Psoas muscle (tissue), 8 donors: ENCODE results near the gene ACVR2A. TPM values are rescaled to one million over a fixed set of nuclear protein-coding genes. Genes with fewer than 3 reads are reported as not detected.
A peak's percentile ranks its signal among the peaks of the same experiment; 100 is the strongest.

Source experiments
- ATAC-seq, 4 donors: fragments of 200-7000 bp; cut with Tn5 transposase; one replicate each; pipeline ENCODE4 v1.9.1; 2020; ENCODE audit warnings: moderate library complexity in 3 of 4, mild to moderate bottlenecking in 2 of 4
- DNase-seq, 2 donors: peaks; one replicate each; pipeline ENCODE4 v3.0.0-alpha.2; 2020
- H3K27ac ChIP-seq: fragments of 200-600 bp; one replicate; pipeline ENCODE4 v1.8.0; 2022
- H3K27me3 ChIP-seq, 3 donors: fragments of 200-600 bp in 1 of 3; one replicate each; pipeline versions ENCODE4 v1.6.1 to v1.8.0; 2013 to 2022; ENCODE audit warnings: low read length in 2 of 3, mild to moderate bottlenecking in 2 of 3, moderate library complexity in 1 of 3; ENCODE audit not compliant: insufficient read depth in 3 of 3
- H3K36me3 ChIP-seq, 2 donors: fragments of 200-600 bp in 1 of 2; one replicate each; pipeline versions ENCODE4 v1.6.1 to v1.8.0; 2013 to 2022; ENCODE audit warnings: low read depth in 1 of 2, mild to moderate bottlenecking in 1 of 2, moderate library complexity in 1 of 2; ENCODE audit not compliant: insufficient read depth in 1 of 2
- H3K4me1 ChIP-seq: fragments of 200-600 bp; one replicate; pipeline ENCODE4 v1.8.0; 2022
- H3K4me3 ChIP-seq: fragments of 200-600 bp; one replicate; pipeline ENCODE4 v1.8.0; 2022; ENCODE audit warnings: mild to moderate bottlenecking
- H3K9me3 ChIP-seq: fragments of 200-600 bp; one replicate; pipeline ENCODE4 v1.8.0; 2022
- CTCF ChIP-seq: fragments of 200-600 bp; IDR thresholded peaks from one replicate; pipeline ENCODE4 v1.8.0; 2022; ENCODE audit warnings: antibody characterized with exemption
- WGBS, 3 donors: extraction: QIAGEN DNeasy Blood & Tissue Kit; methylation state at CpG; one replicate each; pipeline versions ENCODE4 v1.1.6 to v1.1.7; 2013; 5-methylcytosine and 5-hydroxymethylcytosine counted together
- intact Hi-C, 2 donors: fragments of 100-400 bp; cut with DNase I; formaldehyde crosslinking; loops; one replicate each; pipeline versions ENCODE4 v1.11.0 to v1.14.2; 2022
- polyA plus RNA-seq, 3 donors: library from polyadenylated mRNA; stranded (reverse); fragments of 200-250 nt; gene quantifications; one replicate each; pipeline ENCODE4 v1.2.3, GENCODE V29; 2013
- total RNA-seq, 4 donors: library from RNA; stranded (reverse); fragmentation: NEBNext Ultra II Directional in 2 of 4; extraction: Animal tissue kit (Norgen Biotek cat#: 25700) in 2 of 4; gene quantifications; one replicate each; pipeline versions ENCODE4 v1.2.1 to v1.2.4, GENCODE V29; 2021 to 2023
- donor health status: healthy with polysubstance abuse.
- donor health status: DM: no; HTN: no; CAD: no; lungs with moderate emphysema.
- donor health status: Bipolar disorder and iron deficiency.
- donor health status: healthy.
- donor health status: DM: yes; HTN: yes; CAD: no.
- donor health status: DM: no; HTN: no; CAD: no.
- donor health status: DM: no; HTN: no; CAD: no.
- donor health status: DM: yes; HTN: yes; CAD: no.

ACVR2A gene
- total and polyA plus RNA-seq, 7 donors: 3.0 to 12.3 (median 8.3) TPM

DNA sequence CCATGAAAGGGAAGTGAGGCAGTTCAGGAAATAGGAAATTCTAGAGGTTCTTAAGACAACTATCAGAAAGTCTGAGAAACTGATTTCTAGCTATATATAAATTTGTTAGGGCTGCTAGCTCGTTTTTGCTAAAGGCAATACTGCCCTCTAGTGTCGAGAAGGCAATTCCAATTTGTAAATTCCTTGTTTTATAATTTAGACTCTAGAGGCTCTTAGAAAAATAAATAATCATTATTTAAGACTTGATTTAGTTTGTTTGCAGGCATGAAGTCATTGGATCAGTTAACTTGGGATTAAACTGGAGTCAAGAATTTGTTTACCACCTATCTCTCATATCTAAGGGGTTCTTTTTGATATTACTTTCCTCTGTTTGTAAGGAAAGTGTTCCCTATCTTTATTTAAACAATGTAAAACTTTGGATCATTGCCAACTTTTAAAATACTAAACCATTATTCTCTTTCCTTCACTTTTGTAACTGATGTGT, 66.2 kb downstream of the ACVR2A start:
- DNase-seq (no peak), ATAC-seq (peak; percentile 40 to 84 (median 60))
- no peaks in the 10 kb centered on the region for H3K9me3 ChIP-seq
- no peak overlapping the region for H3K4me3 ChIP-seq
- H3K36me3 ChIP-seq: peaks cover 0 to 7% of the 10 kb centered on the region in 2 donors
- no peak overlapping the region for H3K27ac ChIP-seq
- 0 to 1% (median 0%) methylated on average over 2 of the region's 2 CpGs for WGBS, 3 donors
- intact Hi-C loops: loop anchor here (1.0 to 10.0 kb wide), 7 partner anchors 64 to 1179 kb away; partner anchors contain the start of gene ACVR2A (in 1 of the 2)
- TF ChIP-seq CTCF: peak; percentile 85
- H3K27me3 ChIP-seq: no peaks in the 10 kb centered on the region
- peaks cover 4% of the 10 kb centered on the region for H3K4me1 ChIP-seq

- no peak for TF ChIP-seq CTCF
- peaks cover 0 to 31% of the 10 kb centered on the region in 2 donors for H3K36me3 ChIP-seq
- no peaks in the 10 kb centered on the region for H3K27me3 ChIP-seq
- H3K9me3 ChIP-seq: no peaks in the 10 kb centered on the region
- DNase-seq: no peak
- H3K27ac ChIP-seq: no peak overlapping the region
- intact Hi-C loops: loop anchor here (5.0 to 10.0 kb wide), 6 partner anchors 67 to 1182 kb away; partner anchors contain the start of gene ACVR2A (in 1 of the 2)
- 38 to 53% (median 51%) methylated on average over 3 of the region's 3 CpGs for WGBS, 3 donors
- H3K4me1 ChIP-seq: peaks cover 4% of the 10 kb centered on the region
- H3K4me3 ChIP-seq: no peak overlapping the region
- ATAC-seq: no peak
Observed at GRCh38 chr2:147913701-147914480, 69.1 kb downstream of the ACVR2A start.

- Histone ChIP-seq H3K36me3 (peaks cover 0 to 42% of the 10 kb centered on the region in 2 donors), H3K9me3 (no peaks in the 10 kb centered on the region), H3K4me3 (no peak overlapping the region), H3K4me1 (no peaks in the 10 kb centered on the region), H3K27me3 (no peaks in the 10 kb centered on the region), H3K27ac (no peak overlapping the region)
- no peak for DNase-seq
- intact Hi-C loops: loop anchor here (10.0 kb wide), 3 partner anchors 571 to 991 kb away; no protein-coding TSS in a partner anchor
- WGBS, 3 donors: 93 to 97% (median 95%) methylated on average over 2 of the region's 2 CpGs
- ATAC-seq: no peak
- TF ChIP-seq CTCF: no peak
Observed at GRCh38 chr2:147916067-147916466, 71.2 kb downstream of the ACVR2A start.

DNA sequence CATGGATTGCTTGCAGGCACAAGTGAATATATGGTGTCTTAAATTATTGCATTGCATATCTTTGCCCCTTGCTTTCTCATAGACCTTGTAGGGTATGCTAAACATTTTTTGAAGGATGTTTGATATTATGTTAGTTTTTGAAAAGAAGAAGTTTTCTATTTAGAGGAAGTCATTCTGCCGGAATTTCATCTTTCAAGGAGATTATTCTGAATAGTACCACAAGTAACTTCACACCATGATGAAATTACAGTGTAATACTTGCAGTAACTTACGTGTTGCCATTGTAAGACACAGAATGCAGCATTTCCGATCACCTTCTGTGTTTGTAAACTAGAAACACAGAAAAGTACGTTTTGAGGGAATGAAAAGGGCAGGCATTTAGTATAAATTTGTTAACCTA, 71.9 kb downstream of the ACVR2A start:
- no peaks in the 10 kb centered on the region for H3K27me3 ChIP-seq
- no peak for TF ChIP-seq CTCF
- H3K4me1 ChIP-seq: no peaks in the 10 kb centered on the region
- WGBS, 3 donors: 84 to 94% (median 89%) methylated on average over 4 of the region's 4 CpGs
- H3K27ac ChIP-seq: no peak overlapping the region
- no peak overlapping the region for H3K4me3 ChIP-seq
- H3K36me3 ChIP-seq: peaks cover 0 to 49% of the 10 kb centered on the region in 2 donors
- intact Hi-C loops: loop anchor here (10.0 kb wide), 3 partner anchors 572 to 992 kb away; no protein-coding TSS in a partner anchor
- DNase-seq (no peak), ATAC-seq (no peak)
- H3K9me3 ChIP-seq: no peaks in the 10 kb centered on the region
